Hepatocyte (in vitro differentiated cells): ENCODE results near the gene KIFC3. TPM values are rescaled to one million over a fixed set of nuclear protein-coding genes. Genes with fewer than 3 reads are reported as not detected.
A peak's percentile ranks its signal among the peaks of the same experiment; 100 is the strongest.

Source experiments
- DNase-seq: peaks from one replicate; pipeline ENCODE4 v3.0.0-alpha.2; 2016; ENCODE audit warnings: low spot score
- H2AFZ ChIP-seq: fragments of 200-600 bp; sonication (generic); 2 replicates; pipeline ENCODE4 v1.6.0; 2016; ENCODE audit warnings: antibody characterized with exemption, mild to moderate bottlenecking
- H3K27ac ChIP-seq: fragments of 200-600 bp; sonication (generic); 2 replicates; pipeline ENCODE4 v1.5.1; 2016; ENCODE audit warnings: mild to moderate bottlenecking
- H3K27me3 ChIP-seq: fragments of 200-600 bp; sonication (generic); 2 replicates; pipeline ENCODE4 v1.6.1; 2016
- H3K36me3 ChIP-seq: fragments of 200-600 bp; sonication (generic); replicated peaks from 2 replicates; pipeline ENCODE4 v1.5.1; 2016; ENCODE audit warnings: low read depth; ENCODE audit not compliant: insufficient read depth
- H3K4me1 ChIP-seq: fragments of 200-600 bp; sonication (generic); 2 replicates; pipeline ENCODE4 v1.5.1; 2016; ENCODE audit warnings: mild to moderate bottlenecking, moderate library complexity; ENCODE audit not compliant: insufficient read depth
- H3K4me2 ChIP-seq: fragments of 200-600 bp; sonication (generic); 2 replicates; pipeline ENCODE4 v1.6.0; 2016
- H3K4me3 ChIP-seq: fragments of 200-600 bp; sonication (generic); 2 replicates; pipeline ENCODE4 v1.5.1; 2016; ENCODE audit warnings: mild to moderate bottlenecking
- H3K79me2 ChIP-seq: fragments of 200-600 bp; sonication (generic); 2 replicates; pipeline ENCODE4 v1.6.0; 2017; ENCODE audit warnings: mild to moderate bottlenecking
- H3K9me2 ChIP-seq: fragments of 200-600 bp; sonication (generic); replicated peaks from 2 replicates; pipeline ENCODE4 v1.6.0; 2017; ENCODE audit warnings: mild to moderate bottlenecking; ENCODE audit not compliant: insufficient read depth
- H3K9me3 ChIP-seq: fragments of 200-600 bp; sonication (generic); 2 replicates; pipeline ENCODE4 v1.5.1; 2016; ENCODE audit warnings: low read depth, mild to moderate bottlenecking
- H4K20me1 ChIP-seq: fragments of 200-600 bp; sonication (generic); 2 replicates; pipeline ENCODE4 v1.6.0; 2016; ENCODE audit warnings: mild to moderate bottlenecking; ENCODE audit not compliant: insufficient read depth, poor library complexity, severe bottlenecking
- CTCF ChIP-seq: fragments of 200-600 bp; sonication (generic); IDR thresholded peaks from 2 replicates; pipeline ENCODE4 v1.5.1; 2016; ENCODE audit warnings: antibody characterized with exemption, mild to moderate bottlenecking; ENCODE audit not compliant: poor library complexity
- EZH2 ChIP-seq: fragments of 200-600 bp; sonication (generic); IDR thresholded peaks from 2 replicates; pipeline ENCODE4 v1.6.1; 2016; ENCODE audit warnings: antibody characterized with exemption, mild to moderate bottlenecking, borderline replicate concordance
- EZH2phosphoT487 ChIP-seq: fragments of 200-600 bp; sonication (generic); IDR thresholded peaks from one replicate; pipeline ENCODE4 v1.6.1; 2018; ENCODE audit warnings: antibody characterized with exemption, mild to moderate bottlenecking, low read depth, moderate library complexity; ENCODE audit not compliant: unreplicated experiment, severe bottlenecking
- WGBS: methylation state at CpG from one replicate; pipeline ENCODE4 v1.1.6; 2016; ENCODE audit warnings: low lambda C conversion rate; ENCODE audit errors: missing lambda C conversion rate; 5-methylcytosine and 5-hydroxymethylcytosine counted together
- polyA plus RNA-seq: library from polyadenylated mRNA; unstranded; fragments of >200 nt; fragmentation: Nextera tagmentation; extraction: Ambion mirVana; gene quantifications from 2 replicates; pipeline ENCODE4 v1.2.1, GENCODE V29; 2016
- total RNA-seq: library from RNA; depleted of rRNA; stranded (reverse); fragments of >200 nt; gene quantifications from 2 replicates; pipeline ENCODE4 v1.2.3, GENCODE V29; 2014

The KIFC3 gene
- total and polyA plus RNA-seq, 2 experiments from 2014 or later, result 49.7 to 55.3 TPM

- H3K4me1 ChIP-seq, result peaks cover 30% of the 10 kb centered on the region
- no peaks in the 10 kb centered on the region for H4K20me1 ChIP-seq
- H3K4me3 ChIP-seq, result no peak overlapping the region
- no peak overlapping the region for H2AFZ ChIP-seq
- WGBS, result 83% methylated on average over 5 of the region's 5 CpGs
- H3K9me2 ChIP-seq, result no peaks in the 10 kb centered on the region
- H3K79me2 ChIP-seq, result no peaks in the 10 kb centered on the region
- no peak overlapping the region for H3K27ac ChIP-seq
- no peak for DNase-seq
- no peak for TF ChIP-seq EZH2
- TF ChIP-seq CTCF, result no peak
- TF ChIP-seq EZH2phosphoT487, result no peak
- H3K27me3 ChIP-seq, result no peaks in the 10 kb centered on the region
- no peak overlapping the region for H3K4me2 ChIP-seq
- no peaks in the 10 kb centered on the region for H3K9me3 ChIP-seq
- no peaks in the 10 kb centered on the region for H3K36me3 ChIP-seq
Observed at GRCh38 chr16:57823836-57824235, 21.5 kb upstream of the KIFC3 start.

GRCh38 chr16:57822856-57823255, 20.6 kb upstream of the KIFC3 start:
- Histone ChIP-seq H3K9me2 (no peaks in the 10 kb centered on the region), H3K79me2 (no peaks in the 10 kb centered on the region), H3K27ac (no peak overlapping the region), H3K27me3 (no peaks in the 10 kb centered on the region), H3K4me1 (peaks cover 35% of the 10 kb centered on the region), H3K36me3 (no peaks in the 10 kb centered on the region), H3K9me3 (no peaks in the 10 kb centered on the region), H4K20me1 (no peaks in the 10 kb centered on the region), H3K4me3 (no peak overlapping the region), H3K4me2 (no peak overlapping the region), H2AFZ (no peak overlapping the region)
- WGBS, result 32% methylated on average over 2 of the region's 2 CpGs
- no peak for DNase-seq
- TF ChIP-seq EZH2 (no peak), EZH2phosphoT487 (no peak), CTCF (no peak)

GRCh38 chr16:57822018-57822553, 19.8 kb upstream of the KIFC3 start:
- no peak overlapping the region for H3K4me3 ChIP-seq
- H3K36me3 ChIP-seq, result no peaks in the 10 kb centered on the region
- peak overlapping the region; percentile 71 for H3K27ac ChIP-seq
- H2AFZ ChIP-seq, result no peak overlapping the region
- H3K27me3 ChIP-seq, result no peaks in the 10 kb centered on the region
- H4K20me1 ChIP-seq, result no peaks in the 10 kb centered on the region
- no peaks in the 10 kb centered on the region for H3K79me2 ChIP-seq
- H3K9me2 ChIP-seq, result no peaks in the 10 kb centered on the region
- H3K9me3 ChIP-seq, result no peaks in the 10 kb centered on the region
- no peak overlapping the region for H3K4me2 ChIP-seq
- 92% methylated on average over 5 of the region's 5 CpGs for WGBS
- peaks cover 35% of the 10 kb centered on the region for H3K4me1 ChIP-seq
- no peak for DNase-seq
- no peak for TF ChIP-seq EZH2
- no peak for TF ChIP-seq EZH2phosphoT487
- TF ChIP-seq CTCF, result no peak
